HG03095 (cell line): Measurements from ENCODE around the gene APMAP.

ENCODE experiments used
- ATAC-seq: cut with Tn5 transposase; IDR thresholded peaks from one replicate; pipeline ENCODE4 v1.9.1; 2021; ENCODE audit warnings: moderate library complexity; ENCODE audit not compliant: unreplicated experiment

APMAP gene, protein sequence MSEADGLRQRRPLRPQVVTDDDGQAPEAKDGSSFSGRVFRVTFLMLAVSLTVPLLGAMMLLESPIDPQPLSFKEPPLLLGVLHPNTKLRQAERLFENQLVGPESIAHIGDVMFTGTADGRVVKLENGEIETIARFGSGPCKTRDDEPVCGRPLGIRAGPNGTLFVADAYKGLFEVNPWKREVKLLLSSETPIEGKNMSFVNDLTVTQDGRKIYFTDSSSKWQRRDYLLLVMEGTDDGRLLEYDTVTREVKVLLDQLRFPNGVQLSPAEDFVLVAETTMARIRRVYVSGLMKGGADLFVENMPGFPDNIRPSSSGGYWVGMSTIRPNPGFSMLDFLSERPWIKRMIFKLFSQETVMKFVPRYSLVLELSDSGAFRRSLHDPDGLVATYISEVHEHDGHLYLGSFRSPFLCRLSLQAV

DNA sequence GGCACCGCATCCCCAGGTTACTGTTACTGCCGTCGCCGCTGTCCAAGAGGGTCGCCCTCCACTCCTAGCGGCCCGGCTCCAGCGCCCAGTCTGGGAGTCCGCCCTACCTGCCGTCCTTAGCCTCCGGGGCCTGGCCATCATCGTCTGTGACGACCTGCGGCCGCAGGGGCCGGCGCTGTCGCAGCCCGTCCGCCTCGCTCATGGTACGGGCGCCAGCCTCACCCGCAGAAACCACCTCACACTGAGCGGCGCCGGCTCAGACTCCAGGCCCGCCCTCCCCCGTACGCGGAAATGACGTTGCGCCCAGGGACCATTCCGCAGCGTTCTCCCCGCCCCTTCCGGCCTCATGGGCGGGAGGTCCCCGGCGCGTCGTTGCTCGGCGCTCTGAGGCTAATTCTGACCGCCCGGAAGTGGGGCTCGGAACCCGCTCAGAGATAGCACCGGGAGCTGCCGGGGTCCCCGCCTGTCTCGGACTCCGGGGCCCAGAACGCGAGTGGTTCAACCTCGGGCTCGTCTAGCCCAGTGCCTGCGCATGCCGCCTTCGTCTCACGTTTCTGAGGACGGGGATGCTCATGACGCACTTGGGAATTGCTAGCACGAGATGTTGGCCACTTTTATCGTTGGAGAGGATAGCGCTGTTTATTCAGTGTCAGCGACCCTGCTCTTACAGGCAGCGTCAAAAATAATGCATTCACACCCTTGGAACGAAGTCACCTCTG is at the start of gene APMAP:
APMAP (minus strand) TSS at position 265 of the 719 bp plus-strand sequence; CDS start at position 202, 63 bp downstream.
- peak; percentile 95 for ATAC-seq

DNA sequence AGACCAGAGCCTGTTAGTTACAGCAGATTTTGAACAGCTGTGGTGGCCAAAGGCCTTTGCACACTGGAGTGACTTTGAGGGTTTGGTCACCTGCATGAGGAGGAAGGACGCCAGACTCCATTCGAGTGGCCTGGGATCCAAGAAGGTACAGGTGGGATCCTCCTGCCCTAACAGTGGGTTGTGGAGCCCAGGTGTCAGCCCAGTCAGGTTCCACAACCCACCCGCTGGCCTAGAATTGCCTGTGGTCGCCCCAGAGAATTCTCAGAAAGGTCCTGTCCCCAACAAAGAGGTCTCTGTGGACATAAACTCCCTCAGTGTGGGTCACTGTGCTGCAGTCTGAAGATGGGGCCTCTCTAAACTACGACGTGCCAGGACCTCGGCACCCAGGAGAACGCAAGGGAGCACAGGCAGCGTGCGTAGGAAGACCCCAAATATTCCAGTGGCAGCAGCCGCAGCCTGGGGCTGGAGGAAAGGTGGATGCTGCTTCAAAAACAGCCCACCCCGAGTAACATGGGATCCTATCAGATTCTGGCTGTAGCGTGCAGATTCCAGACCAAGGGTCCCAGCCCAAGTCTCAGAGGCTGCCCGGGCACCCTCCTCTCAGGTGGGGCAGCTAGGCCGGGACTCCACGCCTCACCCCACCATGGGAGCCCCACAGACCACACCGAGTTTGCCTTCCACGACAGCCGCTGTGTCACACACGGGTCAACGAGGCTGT is 49.4 kb upstream of the APMAP start:
- no peak for ATAC-seq

DNA sequence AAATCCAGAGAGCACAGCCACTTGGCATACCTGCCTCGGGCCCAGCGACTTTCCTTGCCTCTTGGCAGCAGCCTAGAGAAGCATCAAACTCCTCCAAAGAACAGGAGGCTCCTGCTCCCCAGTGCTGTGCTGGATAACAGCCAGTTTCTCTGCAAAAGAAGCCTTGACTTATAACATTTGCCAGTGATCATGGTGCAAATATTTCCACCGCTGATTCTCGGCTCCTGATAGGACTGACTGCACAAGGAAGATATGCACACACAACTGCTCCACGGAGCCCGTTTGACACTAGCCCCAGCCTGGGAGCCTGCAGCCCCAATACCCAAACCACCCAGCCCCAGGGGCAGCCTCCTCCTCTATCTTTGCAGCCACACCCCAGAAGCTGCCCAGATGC is 47.9 kb upstream of the APMAP start:
- no peak for ATAC-seq

GRCh38 chr20:25039697-25040437 is 47.3 kb upstream of the APMAP start:
- no peak for ATAC-seq

- no peak for ATAC-seq
Observed at GRCh38 chr20:25038591-25039015, 46.1 kb upstream of the APMAP start.

- ATAC-seq = no peak
Observed at GRCh38 chr20:25038103-25038410, 45.5 kb upstream of the APMAP start.

DNA sequence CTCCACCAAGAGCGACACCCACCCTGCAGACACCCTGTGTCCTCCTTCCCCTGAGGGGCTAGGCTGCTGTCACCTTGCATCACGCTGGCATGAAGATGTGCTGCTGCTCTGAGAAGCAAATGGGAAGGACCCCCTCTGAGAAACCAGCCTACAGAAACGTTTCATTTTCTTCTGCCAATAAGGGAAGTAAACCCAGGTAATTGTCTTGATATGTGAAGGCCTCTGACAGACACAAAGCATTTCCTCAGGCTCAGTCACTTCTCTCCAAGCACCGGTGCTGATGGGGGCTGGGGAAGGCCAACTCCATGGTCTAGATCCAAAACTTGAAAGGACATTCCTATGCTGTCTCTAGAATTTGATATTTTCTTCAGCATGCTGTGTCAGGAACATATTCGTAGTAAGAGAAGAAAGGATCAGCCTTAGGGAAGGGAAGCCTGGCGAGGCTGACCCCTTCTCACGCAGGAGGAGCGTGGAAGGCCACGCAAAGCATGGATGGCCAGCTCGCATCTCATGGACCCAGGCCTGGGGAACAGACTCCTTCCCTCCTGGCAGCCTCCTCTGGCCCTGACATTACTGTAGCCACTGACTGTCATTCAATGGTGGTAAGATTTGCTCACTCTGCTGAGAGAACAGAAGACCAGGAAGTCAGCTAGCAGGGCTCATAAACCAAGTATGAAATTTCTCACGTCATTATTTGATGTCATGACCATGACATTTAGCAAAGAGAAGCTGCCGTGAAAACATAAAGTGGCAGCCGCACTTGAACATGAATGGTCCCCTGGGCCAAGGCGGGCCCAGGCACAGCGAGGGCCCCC is 44.9 kb upstream of the APMAP start:
- no peak for ATAC-seq

DNA sequence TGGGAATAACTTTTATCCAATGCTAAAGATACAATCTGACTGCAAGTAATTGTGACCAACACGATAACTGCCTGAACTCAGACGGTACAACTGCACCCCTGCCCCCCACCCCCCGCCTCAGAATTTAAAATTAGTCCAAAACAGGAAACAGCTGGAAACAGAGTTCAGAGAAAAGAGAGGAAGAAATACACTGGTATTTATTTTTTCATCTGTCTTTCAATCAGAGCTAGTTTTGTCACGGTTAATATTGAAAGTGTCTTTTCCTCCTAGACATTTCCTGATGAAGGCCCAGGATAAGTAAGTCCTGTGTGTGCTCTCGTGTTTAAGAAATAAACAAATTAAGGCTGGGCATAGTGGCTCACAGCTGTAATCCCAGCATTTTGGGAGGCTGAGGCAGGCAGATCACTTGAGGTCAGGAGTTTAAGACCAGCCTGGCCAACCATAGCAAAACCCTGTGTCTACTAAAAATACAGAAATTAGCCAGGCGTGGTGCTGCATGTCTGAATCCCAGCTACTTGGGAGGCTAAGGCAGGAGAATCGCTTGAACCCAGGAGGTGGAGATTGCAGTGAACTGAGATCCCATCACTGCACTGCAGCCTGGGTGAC is 43.9 kb upstream of the APMAP start:
- ATAC-seq = no peak

DNA sequence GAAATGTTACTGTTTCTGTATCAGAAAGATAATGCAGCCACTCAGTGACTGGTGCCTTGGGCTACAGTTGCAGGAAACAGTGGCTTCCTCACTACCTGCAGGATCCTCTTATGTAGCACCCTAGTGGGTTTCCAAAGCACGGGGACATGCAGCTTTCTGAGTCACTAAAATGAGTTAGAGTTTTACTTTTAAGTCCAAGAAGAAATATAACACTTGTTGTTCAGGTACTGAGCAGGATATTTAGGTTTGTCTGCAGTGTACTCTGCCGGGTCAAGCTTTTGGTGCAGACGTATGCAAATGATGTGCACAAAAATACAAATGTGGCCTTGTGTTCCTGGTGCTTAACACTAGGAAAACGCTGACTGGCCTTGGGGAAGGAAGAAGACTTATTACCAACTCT is 43.4 kb upstream of the APMAP start:
- no peak for ATAC-seq

GRCh38 chr20:25033924-25034300 is 41.4 kb upstream of the APMAP start:
- no peak for ATAC-seq

DNA sequence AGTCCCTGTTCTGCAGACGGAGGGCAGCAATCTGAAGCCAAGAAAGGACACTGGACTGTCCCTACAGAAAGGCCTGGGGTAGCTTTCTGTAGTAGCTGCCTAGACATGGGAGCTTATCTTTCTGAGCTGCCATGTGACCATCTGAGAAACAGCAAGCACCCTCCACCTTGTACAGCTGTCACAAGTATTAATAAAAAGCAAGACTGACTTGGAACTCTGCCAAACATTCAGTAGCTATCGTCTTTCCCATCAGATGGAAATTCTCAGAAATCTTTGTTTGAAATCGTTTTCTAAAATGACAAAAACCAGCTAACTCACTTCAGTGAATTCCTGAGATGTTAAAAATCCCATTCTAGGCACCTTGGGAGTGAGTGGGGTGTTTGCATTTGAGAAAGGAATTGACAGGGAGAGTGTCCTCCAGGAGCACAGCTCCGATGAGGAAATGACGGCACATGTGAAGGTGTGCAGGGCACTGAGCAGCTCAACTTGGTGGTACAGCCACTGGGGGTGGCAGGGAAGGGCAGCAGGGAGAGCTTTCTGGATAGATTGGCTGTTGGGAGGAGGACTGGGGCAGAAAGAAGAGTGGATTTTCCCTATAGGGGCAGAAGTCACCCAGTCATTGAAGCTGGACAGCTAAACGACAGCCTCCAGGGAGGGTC is 40.8 kb upstream of the APMAP start:
- no peak for ATAC-seq

GRCh38 chr20:25032478-25033264 is 40.1 kb upstream of the APMAP start:
- no peak for ATAC-seq

DNA sequence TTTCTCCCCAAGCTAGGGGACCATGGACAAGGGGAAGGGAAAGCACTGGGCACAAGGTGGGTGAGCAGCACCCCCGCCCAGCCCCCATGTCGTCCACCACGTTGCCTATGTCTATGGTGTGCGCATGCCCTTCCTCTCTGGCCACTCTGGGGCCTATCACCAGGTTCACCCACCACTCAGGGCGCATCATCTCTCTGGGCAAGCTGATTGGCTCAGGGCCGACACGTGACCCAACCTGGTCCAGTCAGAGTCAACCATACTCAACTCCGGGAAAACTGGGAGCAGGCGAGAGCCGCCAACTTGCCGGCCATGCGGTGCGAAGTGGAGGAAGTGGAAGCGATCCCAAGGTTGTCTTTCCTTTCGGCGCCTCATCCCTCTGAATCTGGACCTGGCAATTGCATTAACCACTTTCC is 39.5 kb upstream of the APMAP start:
- ATAC-seq = no peak

- ATAC-seq = no peak
Observed at GRCh38 chr20:25031241-25031640, 38.7 kb upstream of the APMAP start.

DNA sequence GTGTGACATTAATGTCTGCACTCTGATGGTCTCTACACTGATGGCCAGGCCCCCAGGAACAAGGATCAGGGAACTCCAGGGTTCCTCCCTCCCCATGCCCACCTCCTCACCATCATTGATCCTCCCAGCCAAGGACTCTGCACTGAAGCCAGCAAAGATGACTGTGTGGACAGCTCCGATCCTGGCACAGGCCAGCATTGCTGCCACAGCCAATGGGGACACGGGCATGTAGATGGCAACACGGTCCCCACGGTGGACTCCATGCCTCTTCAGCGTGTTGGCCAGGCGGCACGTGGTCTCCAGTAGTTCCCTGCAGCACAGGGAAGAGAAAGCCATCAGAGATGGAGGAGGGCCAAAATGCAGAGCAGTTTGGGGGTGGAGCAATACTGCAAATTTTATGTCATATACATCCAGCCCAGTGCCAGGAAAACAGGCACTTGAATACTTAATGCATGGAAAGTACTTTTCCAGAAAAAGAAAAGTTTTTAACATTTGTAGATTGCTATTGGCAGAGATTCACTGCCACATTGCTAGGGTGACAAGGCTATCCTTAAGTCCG is 38.2 kb upstream of the APMAP start:
- ATAC-seq = no peak

- ATAC-seq = no peak
Observed at GRCh38 chr20:25030007-25030648, 37.6 kb upstream of the APMAP start.

GRCh38 chr20:25025986-25026605 is 33.5 kb upstream of the APMAP start:
- ATAC-seq = no peak
